ENCODE data around the gene EIF2A.
A peak's percentile ranks its signal among the peaks of the same experiment; 100 is the strongest.
"Not testable (repeated sequence)": the region's sequence is repeated elsewhere in the genome, so short reads cannot be mapped to it uniquely, and the experiment has no call there.

Gene EIF2A

DNA sequence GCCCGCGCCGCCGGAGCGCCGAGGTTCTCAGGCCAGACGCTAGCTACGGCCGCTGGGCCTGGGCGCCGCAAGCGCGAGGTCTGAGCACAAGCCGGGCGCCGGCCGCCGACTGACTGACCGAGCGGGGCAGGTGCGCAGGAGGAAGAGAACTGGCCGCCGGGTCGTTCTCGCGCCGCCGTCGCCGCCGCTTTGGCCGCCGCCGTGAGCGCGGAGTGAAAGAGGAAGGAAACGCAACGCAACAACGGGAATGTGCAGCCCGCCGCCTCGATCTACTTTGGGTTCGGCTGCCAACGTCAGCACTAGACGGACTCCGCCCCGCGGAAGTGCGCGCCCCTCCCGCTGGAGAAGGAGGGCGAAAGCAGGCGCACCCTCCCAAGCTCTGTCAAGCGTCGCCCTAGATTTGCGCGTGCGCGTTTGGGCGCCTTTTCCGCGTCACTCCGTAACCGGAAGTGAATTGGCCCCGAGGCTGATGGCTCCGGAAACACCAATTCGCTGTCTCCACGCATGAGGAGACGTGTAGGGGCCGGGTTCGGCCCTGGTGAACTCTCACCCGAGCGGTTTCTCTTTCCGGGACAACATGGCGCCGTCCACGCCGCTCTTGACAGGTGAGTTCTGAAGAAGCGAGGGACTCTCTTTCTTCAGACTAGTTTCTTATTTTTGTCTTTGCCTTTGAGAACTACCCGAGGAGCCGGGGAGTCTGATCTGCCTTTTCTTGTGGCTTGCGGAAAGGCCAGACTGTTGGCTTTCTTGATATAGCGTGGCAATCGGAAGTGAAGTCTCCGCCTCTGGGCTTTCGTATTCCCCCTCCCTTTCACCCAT lies at the start of gene EIF2A, which contains the start of gene SERP1:
Gene EIF2A, plus strand, starts transcription at position 562 of the 819 bp plus-strand sequence. Its CDS starts 16 bp downstream, at position 578.
Gene SERP1, minus strand, starts transcription at position 271 of the 819 bp plus-strand sequence. CDS start 361 bp downstream, outside the sequence.
- peak; percentile 100 for DNase-seq

DNA sequence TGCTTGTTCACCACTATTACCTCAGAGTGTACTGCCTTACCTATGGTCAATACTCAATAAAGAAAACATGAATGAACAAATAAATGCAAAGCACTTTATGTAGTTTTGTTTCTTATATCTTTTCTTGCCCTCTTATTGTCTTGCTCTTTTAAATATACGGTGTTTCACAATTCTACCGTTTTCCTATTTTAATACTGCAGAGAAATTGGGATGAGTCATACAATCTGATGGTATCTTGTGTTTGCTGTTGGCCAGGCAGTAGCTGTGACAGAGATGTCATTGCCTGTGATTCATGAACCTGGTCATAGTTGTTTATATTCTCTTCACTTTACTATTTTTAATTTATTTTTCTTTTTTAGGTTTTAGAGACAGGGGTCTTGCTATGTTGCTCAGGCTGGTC lies 48.6 kb upstream of the EIF2A start:
- no peak for DNase-seq

DNA sequence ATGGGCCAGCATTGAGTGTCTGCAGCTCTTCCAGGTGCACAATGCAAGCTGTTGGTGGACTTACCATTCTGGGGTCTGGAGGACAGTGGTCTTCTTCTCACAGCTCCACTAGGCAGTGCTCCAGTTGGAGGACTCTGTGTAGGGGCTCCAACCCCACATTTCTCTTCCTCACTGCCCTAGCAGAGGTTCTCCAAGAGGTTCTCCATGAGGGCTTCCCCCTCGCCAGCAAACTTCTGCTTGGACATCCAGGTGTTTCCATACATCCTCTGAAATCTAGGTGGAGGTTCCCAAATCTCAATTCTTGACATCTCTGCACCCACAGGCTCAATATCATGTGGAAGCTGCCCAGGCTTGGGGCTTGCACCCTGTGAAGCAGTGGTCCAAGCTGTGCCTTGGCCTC lies 45.6 kb upstream of the EIF2A start:
- not testable (repeated sequence) for DNase-seq

DNA sequence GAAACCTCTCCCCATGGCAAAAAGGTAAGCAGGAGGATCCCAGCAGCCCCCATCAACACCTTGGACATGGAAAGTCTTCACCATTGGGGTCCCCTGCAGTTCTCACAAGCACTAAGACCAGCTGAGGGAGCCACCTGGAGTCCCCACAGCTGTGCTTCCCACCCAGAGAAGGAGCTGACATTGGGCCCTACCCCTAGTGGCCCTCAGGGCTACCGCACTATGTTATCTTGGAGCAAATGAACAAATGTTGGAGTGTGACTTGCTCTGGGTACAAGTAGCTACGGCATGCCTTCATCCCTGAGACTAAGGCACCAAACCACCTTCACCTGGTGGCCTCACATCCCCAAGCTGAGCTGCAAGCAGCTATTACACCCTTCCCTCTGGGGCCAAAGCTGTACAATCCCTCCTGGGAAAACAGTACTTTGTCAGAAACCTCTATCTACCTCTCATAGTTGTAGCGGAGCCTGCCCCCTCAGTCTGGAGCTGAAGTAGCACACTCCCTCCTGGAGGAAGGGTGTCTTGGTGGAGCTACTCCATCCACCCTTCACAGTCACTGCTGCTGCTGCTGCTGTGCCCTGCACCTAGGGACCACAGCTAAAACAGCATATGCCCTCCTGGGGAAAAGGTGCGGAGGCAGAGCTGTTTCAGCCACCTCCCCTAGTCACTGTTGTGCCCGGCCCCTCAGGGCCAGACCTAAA lies 43.0 kb upstream of the EIF2A start:
- DNase-seq, result no peak

DNA sequence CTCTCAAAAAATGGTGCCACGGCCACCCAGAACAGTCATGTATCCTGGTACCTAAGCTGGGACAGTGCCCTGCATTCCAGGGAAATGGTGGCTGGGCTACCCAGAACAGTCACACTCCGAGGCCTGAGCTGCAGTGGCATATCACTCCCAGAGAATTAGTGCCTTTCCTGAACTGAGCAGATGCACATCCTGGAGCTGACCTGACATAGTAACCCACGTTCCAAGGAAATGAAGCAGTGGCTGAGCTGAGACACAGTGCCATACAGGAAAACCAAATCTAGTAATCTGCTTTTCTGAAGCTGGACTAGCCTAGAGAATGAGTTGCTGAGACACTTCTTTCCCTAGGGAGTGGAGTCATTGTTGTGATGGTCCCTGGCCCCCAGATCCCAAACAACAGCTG lies 42.1 kb upstream of the EIF2A start:
- DNase-seq, result no peak

DNA sequence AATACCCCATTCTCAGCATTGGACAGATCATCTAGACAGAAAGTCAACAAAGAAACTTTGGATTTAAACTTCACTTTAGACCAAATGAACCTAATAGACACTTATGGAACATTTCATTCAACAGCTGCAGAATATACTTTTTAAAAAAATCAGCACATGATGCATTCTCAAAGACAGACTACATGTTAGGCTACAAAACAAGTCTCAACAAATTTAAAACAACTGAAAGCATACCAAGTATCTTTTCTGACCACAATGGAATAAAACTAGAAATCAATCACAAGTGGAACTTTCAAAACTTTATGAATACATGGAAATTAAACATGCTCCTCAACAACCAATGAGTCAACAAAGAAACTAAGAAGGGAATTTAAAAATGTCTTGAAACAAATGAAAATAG lies 38.2 kb upstream of the EIF2A start:
- no peak for DNase-seq

DNA sequence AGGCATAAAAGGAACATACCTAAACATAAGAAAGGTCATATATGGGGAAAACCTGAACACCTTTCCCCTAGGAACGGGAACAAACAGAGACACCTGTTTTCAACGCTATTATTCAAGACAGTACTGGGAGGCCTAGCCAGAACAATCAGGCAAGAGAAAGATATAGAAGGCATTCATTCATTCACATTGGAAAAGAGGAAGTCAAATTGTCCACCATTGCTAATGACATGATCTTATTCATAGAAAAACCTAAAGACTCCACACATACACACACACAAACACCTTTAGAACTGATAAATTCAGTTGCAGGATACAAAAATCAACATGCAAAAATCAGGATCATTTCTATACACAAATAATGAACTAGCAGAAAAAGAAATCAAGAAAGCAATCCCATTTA lies 36.8 kb upstream of the EIF2A start:
- DNase-seq, result no peak

DNA sequence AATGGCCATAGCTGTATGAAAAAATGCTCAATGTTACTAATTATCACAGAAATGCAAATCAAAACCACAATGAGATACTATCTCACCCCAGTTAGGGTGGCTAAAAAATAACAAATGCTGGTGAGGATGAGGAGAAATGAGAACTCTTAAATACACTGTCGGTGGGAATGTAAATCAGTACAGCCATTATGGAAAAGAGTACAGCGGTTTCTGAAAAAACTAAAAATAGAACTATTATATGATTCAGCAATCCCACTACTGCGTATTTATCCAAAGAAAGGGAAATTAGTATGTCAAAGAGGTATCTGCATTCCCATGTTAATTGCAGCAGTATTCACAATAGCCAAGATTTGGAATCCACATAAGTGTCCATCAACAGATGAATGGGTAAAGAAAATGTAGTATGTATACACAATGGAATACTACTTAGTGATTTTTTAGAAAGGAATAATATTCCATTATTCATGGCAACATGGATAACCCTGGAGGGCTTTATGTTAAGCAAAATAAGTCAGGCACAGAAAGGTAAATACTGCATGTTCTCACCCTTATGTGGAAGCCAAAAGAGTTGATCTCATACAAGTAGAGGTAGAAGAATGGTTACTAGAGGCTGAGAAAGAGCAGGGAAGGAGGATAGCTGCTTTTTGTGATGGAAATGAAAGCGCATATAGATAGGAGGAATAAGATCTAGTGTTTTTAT lies 35.3 kb upstream of the EIF2A start:
- DNase-seq, result no peak

DNA sequence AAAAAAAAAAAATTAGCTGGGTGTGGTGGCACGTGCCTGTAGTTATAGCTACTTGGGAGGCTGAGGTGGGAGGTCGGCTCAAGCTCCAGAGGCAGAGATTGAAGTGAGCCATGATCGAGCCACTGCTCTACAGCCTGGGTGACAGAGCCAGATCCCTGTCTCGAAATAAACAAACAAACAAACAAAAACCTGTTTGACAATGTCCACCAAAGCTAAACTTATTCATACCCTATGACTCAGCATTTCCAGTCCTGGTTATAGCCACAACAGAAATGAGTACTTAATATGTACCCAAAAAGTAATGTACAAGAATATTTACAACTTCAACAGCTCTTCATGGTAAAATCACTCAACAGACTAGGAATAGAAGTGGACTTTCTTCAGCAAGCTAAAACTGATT lies 31.4 kb upstream of the EIF2A start:
- DNase-seq, result no peak

DNA sequence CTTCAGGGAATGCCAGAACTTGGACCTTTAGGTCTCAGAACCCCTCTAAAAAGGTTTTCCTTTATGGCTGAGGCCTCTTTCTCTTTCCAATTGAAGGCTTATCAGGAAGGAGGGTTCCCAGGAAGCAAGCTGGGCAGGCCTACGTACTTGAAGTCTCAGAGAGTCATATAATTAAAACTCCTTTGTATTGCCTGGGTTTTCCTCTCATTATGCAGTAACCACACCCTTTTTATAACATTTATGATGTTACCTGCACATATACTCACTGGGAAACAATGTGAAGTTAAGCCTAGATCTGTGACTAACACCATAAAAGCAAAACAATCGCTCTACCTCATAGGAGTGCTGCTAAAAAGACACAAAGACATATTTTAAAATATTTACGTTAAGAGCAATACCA lies 27.6 kb upstream of the EIF2A start:
- no peak for DNase-seq

DNA sequence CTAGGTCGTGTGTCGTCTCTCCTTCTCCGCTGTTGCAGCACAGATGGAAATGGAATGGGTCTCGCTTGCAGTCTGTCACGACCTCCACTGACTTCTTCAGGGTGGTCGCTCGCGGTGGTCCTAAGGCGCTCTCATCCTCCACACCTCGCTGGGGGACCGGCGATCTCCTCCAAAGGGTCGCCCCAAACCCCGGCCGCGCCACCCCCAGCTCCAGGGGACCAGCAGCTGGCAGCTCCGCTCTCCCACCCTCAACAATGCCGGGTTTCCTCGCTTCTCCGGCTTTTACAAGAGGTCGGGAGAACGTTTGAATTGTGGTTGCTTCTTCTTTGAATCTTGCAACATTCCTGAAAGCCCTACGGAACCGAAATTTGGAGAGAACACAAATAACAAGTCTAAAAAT lies 26.2 kb upstream of the EIF2A start:
- no peak for DNase-seq

DNA sequence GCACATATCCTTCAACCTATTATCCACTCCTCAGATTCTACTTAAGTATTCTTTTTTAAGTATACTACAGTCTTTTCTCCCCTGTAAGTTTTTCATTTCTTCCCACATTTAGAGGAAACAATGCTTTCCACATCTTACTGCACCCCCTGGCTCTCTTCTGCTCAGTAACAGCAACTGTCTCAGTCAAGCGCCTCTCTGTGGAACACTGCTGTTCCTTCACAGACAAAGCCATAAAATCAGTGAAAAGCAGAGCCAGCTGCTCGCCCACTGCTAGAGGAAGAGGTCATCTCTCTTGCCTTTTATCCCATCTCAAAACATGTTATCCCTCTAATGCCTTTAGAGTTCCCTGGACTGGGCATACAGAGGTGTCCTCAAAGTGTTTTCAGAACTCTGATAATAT lies 25.1 kb upstream of the EIF2A start:
- DNase-seq, result no peak

DNA sequence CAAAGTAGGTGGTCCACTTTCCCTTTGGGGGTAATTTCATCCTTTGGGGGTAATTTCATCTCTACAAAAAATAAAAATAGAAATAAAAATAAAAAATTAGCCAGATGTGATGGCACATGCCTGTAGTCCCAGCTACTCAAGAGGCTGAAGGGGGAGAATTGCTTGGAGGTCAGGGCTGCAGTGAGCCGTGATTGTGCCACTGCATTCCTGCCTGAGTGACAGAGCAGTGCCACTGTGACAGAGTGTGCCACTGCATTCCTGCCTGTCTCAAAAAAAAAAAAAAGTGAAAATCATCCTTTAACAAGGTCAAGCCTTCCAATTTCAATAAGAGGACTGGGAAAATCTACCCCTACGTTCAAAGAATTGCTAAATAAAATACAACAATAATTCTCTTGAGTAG lies 23.0 kb upstream of the EIF2A start:
- no peak for DNase-seq

DNA sequence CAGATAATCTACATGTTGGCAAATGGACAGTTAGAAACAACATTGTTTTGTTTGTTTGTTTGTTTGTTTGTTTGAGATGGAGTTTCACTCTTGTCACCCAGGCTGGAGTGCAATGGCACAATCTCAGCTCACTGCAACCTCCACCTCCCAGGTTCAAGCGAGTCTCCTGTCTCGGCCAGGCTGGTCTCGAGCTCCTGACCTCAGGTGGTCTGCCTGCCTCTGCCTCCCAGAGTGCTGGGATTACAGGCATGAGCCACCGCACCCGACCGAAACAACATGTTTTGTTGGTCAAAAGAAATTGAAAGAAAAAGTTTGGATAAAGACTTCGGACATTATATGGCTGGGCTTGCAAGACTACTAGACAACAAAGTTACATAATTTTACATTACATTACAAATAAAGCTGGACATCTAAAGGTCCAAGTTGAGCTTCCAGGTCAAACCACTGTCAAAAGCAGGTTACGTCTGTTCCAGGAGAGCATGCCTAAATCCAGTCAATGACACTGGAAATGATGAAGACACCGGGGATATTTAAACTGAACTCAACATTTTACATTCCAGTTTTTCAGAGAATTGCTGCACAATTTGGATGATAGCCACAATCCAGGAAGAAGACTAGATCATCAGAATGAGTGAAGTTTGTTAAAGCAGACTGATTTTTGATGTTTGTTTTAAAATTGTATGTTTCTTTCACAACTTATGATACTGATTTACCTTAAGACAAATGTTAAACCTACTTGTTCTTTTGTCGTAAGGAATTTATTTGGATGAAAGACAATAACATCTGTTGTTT lies 18.9 kb upstream of the EIF2A start:
- DNase-seq, result no peak

DNA sequence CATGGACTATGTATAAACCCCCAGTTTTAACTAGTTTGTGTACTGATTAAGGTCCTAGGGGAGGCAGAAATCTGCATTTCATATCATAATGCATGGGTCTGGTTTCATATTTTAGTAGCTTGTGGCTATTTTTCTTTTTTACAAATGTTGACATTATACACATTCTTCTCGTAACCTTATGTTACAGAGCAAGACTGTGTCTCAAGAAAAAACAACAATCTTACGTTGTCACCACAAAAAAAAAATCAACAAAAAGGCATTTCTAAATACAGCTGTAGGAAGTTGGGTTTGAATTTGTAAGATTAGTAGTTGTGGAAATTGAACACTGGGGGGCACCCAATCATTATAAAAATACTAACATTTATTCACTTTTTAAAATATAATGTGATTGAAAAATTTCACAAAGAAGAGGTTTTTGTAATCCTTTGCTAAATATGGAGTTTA lies 18.2 kb upstream of the EIF2A start:
- no peak for DNase-seq

DNA sequence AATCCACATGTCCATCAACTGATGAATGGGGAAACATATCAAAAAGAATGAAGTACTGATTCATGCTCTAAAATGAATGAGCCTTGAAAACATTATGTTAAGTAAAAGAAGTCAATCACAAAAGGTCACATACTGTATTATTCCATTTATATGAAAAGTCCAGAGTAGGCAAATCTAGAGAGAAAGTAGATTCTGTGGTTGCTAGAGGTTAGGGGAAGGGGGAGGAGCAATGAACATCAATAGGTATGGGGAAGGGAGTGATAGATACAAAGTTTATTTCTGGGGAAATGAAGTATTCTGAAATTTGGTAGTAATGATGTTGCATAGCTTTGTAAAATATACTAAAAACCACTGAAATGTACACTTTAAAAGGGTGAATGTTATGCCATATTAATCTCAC lies 14.8 kb upstream of the EIF2A start:
- DNase-seq, result no peak

DNA sequence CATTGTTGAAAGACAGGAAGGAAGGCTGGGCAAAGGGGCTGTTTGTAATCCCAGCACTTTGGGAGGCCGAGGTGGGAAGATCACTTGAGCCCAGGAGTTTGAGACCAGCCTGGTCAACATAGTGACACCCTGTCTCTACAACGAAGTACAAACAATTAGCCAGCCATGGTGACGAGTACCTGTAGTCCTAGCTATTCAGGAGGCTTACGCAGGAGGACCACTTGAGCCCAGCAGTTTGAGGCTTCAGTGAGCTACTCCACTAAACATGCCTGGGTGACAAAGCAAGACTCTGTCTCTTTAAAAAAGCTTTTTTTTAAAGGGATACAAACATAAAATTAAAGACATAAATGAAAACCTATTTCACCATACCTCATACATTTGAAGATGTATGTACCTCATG lies 11.4 kb upstream of the EIF2A start:
- DNase-seq, result no peak

DNA sequence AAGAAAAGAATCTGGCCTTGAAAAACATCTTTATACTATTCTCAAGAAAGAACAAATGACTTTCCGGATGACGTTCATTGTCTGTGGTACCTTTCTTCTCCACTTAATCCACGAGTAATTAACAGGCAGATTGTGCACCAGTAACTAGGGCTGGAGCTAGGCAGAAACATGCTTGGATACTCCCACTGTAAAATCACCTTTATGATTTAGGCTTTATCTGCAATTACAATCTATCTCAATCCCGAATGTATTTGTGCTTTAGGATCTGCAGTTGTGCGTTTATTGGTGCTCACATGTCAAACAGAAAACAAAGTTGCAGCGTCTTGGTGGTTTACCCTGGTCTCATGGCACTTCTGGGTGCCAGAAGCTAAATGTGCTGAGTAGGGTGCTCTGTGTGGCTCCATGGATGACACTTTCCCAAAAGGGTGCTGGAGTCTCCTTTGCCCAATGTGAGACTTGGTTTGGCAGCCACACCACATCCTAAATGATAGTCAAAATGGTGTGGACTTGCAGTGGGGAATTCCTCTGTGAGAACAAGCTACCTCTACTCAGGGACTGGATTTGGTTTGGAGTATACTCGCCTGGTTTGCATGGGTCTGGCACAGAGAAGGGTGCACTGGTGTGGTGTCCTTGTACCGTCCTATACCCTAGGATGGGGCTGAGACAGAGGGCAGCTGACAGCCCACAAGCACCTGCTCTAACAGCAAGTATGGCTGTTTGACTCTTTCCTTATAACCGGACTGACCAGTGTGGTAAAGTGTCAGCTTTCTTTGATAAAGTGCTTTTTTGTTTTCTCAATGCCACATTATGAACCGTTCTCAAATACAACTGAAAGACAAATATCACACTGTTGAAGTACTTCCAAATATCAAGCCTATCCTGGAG lies 8.0 kb upstream of the EIF2A start:
- DNase-seq, result no peak

DNA sequence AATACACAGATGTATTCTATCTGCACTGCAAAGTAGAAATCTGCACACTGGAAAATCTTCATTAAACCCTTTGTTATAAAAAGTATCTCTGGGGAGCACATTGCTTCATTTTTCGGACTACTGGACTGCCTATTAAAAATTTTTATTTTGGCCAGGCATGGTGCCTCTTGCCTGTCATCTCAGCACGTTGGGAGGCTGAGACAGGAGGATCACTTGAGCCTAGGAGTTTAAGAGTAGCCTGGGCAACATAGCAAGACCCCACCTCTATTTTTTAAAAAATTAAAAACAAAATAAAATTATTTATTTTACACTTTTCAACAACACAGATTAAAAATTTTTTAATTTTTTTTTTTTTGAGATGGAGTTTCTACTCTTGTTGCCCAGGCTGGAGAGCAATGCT lies 6.3 kb upstream of the EIF2A start:
- no peak for DNase-seq

DNA sequence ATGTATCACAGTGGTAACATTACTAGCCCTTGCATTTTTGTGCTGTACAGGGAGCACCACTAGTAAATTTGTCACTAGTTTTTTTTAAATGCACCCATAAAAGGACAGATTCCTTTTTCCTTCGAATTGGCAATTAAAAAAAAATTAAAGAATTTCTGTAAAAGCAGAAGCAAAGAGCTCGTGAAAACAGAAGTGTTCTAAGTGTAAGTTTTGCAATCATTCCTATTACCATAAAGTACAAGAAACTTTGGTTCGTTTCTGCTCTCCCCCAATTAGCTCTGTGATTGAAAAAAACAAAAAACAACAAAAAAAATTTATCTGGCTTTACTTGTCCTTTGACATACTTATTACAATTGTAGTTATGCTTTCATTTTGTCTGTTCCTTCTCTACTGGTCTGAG lies 5.6 kb upstream of the EIF2A start:
- no peak for DNase-seq

DNA sequence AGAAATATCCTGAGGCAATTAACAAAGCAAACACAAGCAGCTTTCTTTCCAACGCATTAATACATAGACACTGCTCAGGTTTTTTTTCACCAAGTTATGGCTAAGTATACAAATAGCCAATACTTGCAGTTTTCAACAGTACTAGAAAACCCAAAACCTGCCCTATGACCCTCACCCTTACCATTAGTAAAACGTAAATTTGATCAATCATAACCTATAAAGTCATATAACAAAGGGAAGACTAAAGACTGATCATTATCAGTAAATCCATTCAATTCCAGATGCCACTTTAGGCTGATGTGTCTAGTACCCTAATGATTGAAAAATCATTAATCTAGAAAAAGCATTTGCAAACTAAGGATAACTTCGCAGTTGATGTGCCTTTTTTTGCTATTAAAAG lies 3.5 kb upstream of the EIF2A start:
- DNase-seq, result no peak

DNA sequence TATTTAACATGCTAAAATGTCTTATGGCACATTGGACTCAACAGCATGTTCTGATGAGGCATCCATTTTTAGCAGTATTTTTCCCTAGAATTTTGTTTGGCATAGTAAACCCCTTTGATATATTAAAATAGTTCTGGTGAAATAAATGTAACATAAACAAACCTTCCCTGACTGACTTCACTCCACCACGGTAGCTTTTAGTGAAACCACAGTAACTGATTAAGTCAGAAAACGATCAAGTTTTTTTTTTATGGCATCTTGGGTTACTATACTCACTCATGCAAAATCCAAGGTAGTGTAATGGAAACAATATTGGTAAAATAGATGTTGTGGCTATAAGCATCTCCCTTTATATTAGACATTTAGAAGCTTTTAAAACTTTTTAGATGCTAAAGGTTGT lies 3.1 kb upstream of the EIF2A start:
- no peak for DNase-seq

Data from retina (tissue), 1 donor.